Activated CD8-positive, alpha-beta T cell treated with anti-CD3 and anti-CD28 coated beads, Interleukin-2, amount 10 ng/mL, durations not matched to agents 7 days and 5 days (primary cell): ENCODE results near the gene LRSAM1. TPM values are rescaled to one million over a fixed set of nuclear protein-coding genes. Genes with fewer than 3 reads are reported as not detected.
"Not testable (repeated sequence)": the region's sequence is repeated elsewhere in the genome, so short reads cannot be mapped to it uniquely, and the experiment has no call there.

Source experiments
- ATAC-seq: fragments of 150-1000 bp; cut with Tn5 transposase; one replicate; pipeline ENCODE4 v1.10.0; 2021; ENCODE audit warnings: moderate library complexity
- CTCF ChIA-PET: fragments of 350-600 bp; sonication (Branson Sonifier 250); formaldehyde crosslinking; loops from one replicate; lab custom pipeline; 2021; ENCODE audit warnings: antibody characterized with exemption; lab: Charles Lee
- POLR2A ChIA-PET: fragments of 350-600 bp; sonication (Branson Sonifier 250); formaldehyde crosslinking; loops from one replicate; lab custom pipeline; 2021; ENCODE audit warnings: antibody characterized with exemption; lab: Charles Lee
- DNase-seq: peaks from one replicate; pipeline ENCODE4 v3.0.0-alpha.2; 2020
- H3K27ac Mint-ChIP-seq: one replicate; pipeline ENCODE4 v1.8.0; 2021; ENCODE audit warnings: mild to moderate bottlenecking, mixed read lengths
- H3K27me3 Mint-ChIP-seq: one replicate; pipeline ENCODE4 v1.8.0; 2021; ENCODE audit warnings: low read depth, mixed read lengths
- H3K36me3 Mint-ChIP-seq: one replicate; pipeline ENCODE4 v1.8.0; 2021; ENCODE audit warnings: low read depth, mixed read lengths
- H3K4me1 Mint-ChIP-seq: one replicate; pipeline ENCODE4 v1.8.0; 2021; ENCODE audit warnings: low read depth, mixed read lengths
- H3K4me3 Mint-ChIP-seq: one replicate; pipeline ENCODE4 v1.8.0; 2021; ENCODE audit warnings: mild to moderate bottlenecking, mixed read lengths
- H3K9me3 Mint-ChIP-seq: one replicate; pipeline ENCODE4 v1.8.0; 2022; ENCODE audit warnings: mixed read lengths; ENCODE audit not compliant: insufficient read depth
- total RNA-seq, 2 experiments: library from RNA; stranded (reverse); gene quantifications; one replicate each; pipeline ENCODE4 v1.2.3, GENCODE V29; 2021

Gene LRSAM1
- total RNA-seq, 2 experiments from 2014 or later: 17.8 to 18.0 TPM

- H3K27ac Mint-ChIP-seq: no peak overlapping the region
- H3K4me1 Mint-ChIP-seq: no peaks in the 10 kb centered on the region
- no peak for DNase-seq
- POLR2A ChIA-PET: no interaction called here
- H3K9me3 Mint-ChIP-seq: no peaks in the 10 kb centered on the region
- peaks cover 33% of the 10 kb centered on the region for H3K36me3 Mint-ChIP-seq
- H3K4me3 Mint-ChIP-seq: no peak overlapping the region
- CTCF ChIA-PET: interaction anchor here (1.3 kb wide), 1 partner anchor 9 kb away, joined by 3 read pairs; no protein-coding TSS in a partner anchor
- H3K27me3 Mint-ChIP-seq: no peaks in the 10 kb centered on the region
- ATAC-seq: no peak
These were observed 12.6 kb downstream of the LRSAM1 start for GRCh38 chr9:127463911-127464310.

GRCh38 chr9:127466407-127466917 is 15.2 kb downstream of the LRSAM1 start:
- H3K27ac Mint-ChIP-seq, ATAC-seq, H3K27me3 Mint-ChIP-seq, H3K9me3 Mint-ChIP-seq, H3K4me3 Mint-ChIP-seq, H3K4me1 Mint-ChIP-seq, DNase-seq, CTCF ChIA-PET: not testable (repeated sequence)
- peaks cover 36% of the 10 kb centered on the region for H3K36me3 Mint-ChIP-seq
- POLR2A ChIA-PET: interaction anchor here (0.6 to 1.3 kb wide), 2 partner anchors 15 to 760 kb away, joined by 3 read pairs; partner anchors contain the start of gene LRSAM1

- ATAC-seq (no peak), DNase-seq (no peak)
- peaks cover 26% of the 10 kb centered on the region for H3K36me3 Mint-ChIP-seq
- no peak overlapping the region for H3K4me3 Mint-ChIP-seq
- no peaks in the 10 kb centered on the region for H3K4me1 Mint-ChIP-seq
- POLR2A ChIA-PET: interaction anchor here (1.5 kb wide), 1 partner anchor 16 kb away, joined by 7 read pairs; the partner anchor contains the start of genes LRSAM1 and RPL12
- no peaks in the 10 kb centered on the region for H3K27me3 Mint-ChIP-seq
- CTCF ChIA-PET: interaction anchor here (1.1 kb wide), 1 partner anchor 17 kb away, joined by 3 read pairs; the partner anchor contains the start of genes LRSAM1 and RPL12
- H3K27ac Mint-ChIP-seq: no peak overlapping the region
- no peaks in the 10 kb centered on the region for H3K9me3 Mint-ChIP-seq
These were observed 16.3 kb downstream of the LRSAM1 start for GRCh38 chr9:127467621-127468020.

DNA sequence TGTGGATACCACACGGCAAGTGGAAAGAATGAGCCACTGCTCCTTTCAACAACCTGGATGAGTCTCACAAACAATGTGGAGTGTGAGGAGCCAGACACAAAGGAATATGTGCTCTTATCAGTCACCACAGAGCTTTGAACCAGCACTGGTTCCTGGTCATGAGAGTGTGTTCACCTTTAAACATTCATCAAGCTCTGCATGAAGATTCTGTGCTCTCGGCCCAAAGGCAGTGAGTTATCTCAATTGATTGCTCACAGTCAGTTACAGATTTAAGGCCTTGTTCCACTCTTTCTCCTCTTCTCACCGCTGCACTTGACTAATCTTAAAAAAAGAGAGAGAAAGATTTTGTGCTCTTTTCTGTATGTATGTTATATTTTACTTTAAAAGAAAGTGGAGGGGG is 19.4 kb downstream of the LRSAM1 start:
- ChIA-PET CTCF (no interaction called here), POLR2A (interaction anchor here (0.6 to 0.8 kb wide), 2 partner anchors 19 to 215 kb away, joined by 3 read pairs; partner anchors contain the start of genes LRSAM1 and RPL12)
- DNase-seq: no peak
- H3K27ac Mint-ChIP-seq: no peak overlapping the region
- H3K36me3 Mint-ChIP-seq: peaks cover 17% of the 10 kb centered on the region
- no peak overlapping the region for H3K4me3 Mint-ChIP-seq
- H3K4me1 Mint-ChIP-seq: no peaks in the 10 kb centered on the region
- no peaks in the 10 kb centered on the region for H3K9me3 Mint-ChIP-seq
- no peak for ATAC-seq
- no peaks in the 10 kb centered on the region for H3K27me3 Mint-ChIP-seq

GRCh38 chr9:127473501-127473900 is 22.2 kb downstream of the LRSAM1 start:
- no peak overlapping the region for H3K27ac Mint-ChIP-seq
- no peaks in the 10 kb centered on the region for H3K27me3 Mint-ChIP-seq
- H3K4me3 Mint-ChIP-seq: no peak overlapping the region
- CTCF ChIA-PET: interaction anchor here (1.2 kb wide), 1 partner anchor 448 kb away, joined by 3 read pairs; no protein-coding TSS in a partner anchor
- no peaks in the 10 kb centered on the region for H3K4me1 Mint-ChIP-seq
- POLR2A ChIA-PET: no interaction called here
- DNase-seq (no peak), ATAC-seq (no peak)
- no peaks in the 10 kb centered on the region for H3K9me3 Mint-ChIP-seq
- H3K36me3 Mint-ChIP-seq: peaks cover 11% of the 10 kb centered on the region

DNA sequence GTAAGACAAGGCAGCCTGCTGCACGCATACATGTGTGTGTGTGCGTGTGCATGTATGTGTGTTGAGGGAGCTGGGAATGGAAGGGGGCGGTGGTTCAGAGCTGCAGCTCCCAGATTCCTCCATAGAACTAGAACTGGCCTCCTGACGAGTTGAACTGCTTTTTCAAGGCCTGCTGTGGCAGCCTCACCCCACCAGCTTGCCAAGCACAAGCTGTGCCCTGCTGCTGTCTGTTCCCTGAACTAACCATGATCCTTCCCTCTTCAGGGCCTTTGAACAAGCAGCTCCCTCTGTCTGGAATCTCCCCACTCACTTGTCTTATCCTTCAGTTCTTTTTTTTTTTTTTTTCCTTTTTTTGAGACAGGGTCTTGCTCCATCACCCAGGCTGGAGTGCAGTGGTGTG is 22.6 kb downstream of the LRSAM1 start:
- POLR2A ChIA-PET: interaction anchor here (1.4 kb wide), 1 partner anchor 22 kb away, joined by 3 read pairs; the partner anchor contains the start of gene LRSAM1
- Mint-ChIP-seq H3K4me3 (no peak overlapping the region), H3K9me3 (no peaks in the 10 kb centered on the region), H3K36me3 (peaks cover 11% of the 10 kb centered on the region), H3K4me1 (no peaks in the 10 kb centered on the region), H3K27me3 (no peaks in the 10 kb centered on the region), H3K27ac (no peak overlapping the region)
- no peak for DNase-seq
- CTCF ChIA-PET: interaction anchor here (1.2 kb wide), 1 partner anchor 447 kb away, joined by 3 read pairs; no protein-coding TSS in a partner anchor
- no peak for ATAC-seq

DNA sequence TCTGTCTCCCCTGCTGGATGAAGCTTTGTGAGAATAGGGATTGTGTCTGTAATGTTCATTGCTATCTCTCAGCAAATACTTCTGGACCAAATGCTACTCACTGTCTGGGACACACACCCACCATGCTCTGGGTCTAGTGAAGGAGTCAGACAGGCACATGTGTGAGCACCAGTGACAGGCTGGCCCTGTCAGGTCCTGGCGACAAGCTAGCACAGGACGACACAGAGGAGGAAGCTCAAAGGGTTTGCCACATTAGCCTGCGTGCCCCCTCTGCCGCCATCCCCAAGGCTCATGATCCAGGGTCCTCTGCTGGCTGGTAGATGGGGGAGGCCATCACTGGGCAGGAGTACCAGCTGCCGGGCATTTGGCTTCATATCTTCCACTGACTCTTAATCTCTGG is 23.3 kb downstream of the LRSAM1 start:
- no peak for ATAC-seq
- Mint-ChIP-seq H3K36me3 (peaks cover 9% of the 10 kb centered on the region), H3K27me3 (no peaks in the 10 kb centered on the region), H3K4me3 (no peak overlapping the region), H3K4me1 (no peaks in the 10 kb centered on the region), H3K27ac (no peak overlapping the region), H3K9me3 (no peaks in the 10 kb centered on the region)
- ChIA-PET POLR2A (interaction anchor here (1.4 kb wide), 1 partner anchor 23 kb away, joined by 3 read pairs; the partner anchor contains the start of gene LRSAM1), CTCF (interaction anchor here (1.2 kb wide), 1 partner anchor 447 kb away, joined by 3 read pairs; no protein-coding TSS in a partner anchor)
- DNase-seq: no peak

GRCh38 chr9:127479507-127480081 is 28.3 kb downstream of the LRSAM1 start:
- no peaks in the 10 kb centered on the region for H3K9me3 Mint-ChIP-seq
- H3K4me3 Mint-ChIP-seq: no peak overlapping the region
- DNase-seq (no peak), ATAC-seq (no peak)
- H3K27ac Mint-ChIP-seq: no peak overlapping the region
- ChIA-PET POLR2A (no interaction called here), CTCF (no interaction called here)
- peaks cover 14% of the 10 kb centered on the region for H3K36me3 Mint-ChIP-seq
- H3K4me1 Mint-ChIP-seq: no peaks in the 10 kb centered on the region
- no peaks in the 10 kb centered on the region for H3K27me3 Mint-ChIP-seq

- no peak for DNase-seq
- no peak overlapping the region for H3K4me3 Mint-ChIP-seq
- CTCF ChIA-PET: no interaction called here
- POLR2A ChIA-PET: no interaction called here
- no peaks in the 10 kb centered on the region for H3K4me1 Mint-ChIP-seq
- H3K9me3 Mint-ChIP-seq: no peaks in the 10 kb centered on the region
- no peak for ATAC-seq
- H3K27me3 Mint-ChIP-seq: no peaks in the 10 kb centered on the region
- no peak overlapping the region for H3K27ac Mint-ChIP-seq
- H3K36me3 Mint-ChIP-seq: peaks cover 17% of the 10 kb centered on the region
These were observed 31.4 kb downstream of the LRSAM1 start for GRCh38 chr9:127482662-127483061.

DNA sequence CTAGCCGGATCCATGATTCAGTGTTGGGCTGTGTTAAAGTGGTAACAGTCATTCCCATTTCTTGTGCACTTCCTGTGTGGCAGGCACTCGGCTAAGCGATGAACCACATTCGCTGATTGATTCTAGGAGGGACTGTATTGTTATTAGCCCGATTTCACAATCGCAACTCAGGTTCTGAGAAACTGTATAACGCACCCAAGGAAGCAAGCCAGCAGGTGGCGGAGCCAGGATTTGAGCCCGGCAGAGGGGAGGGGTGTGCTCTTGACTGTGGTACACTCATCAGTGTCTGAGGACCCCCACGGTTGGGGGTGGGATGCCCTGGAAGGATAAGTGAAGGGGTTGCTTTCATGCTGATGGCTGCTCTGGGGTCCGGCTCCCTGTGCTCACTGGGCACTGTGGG is 34.7 kb downstream of the LRSAM1 start:
- no peak for ATAC-seq
- no peaks in the 10 kb centered on the region for H3K4me1 Mint-ChIP-seq
- ChIA-PET CTCF (interaction anchor here (1.2 kb wide), 1 partner anchor 89 kb away, joined by 3 read pairs; no protein-coding TSS in a partner anchor), POLR2A (no interaction called here)
- H3K36me3 Mint-ChIP-seq: peaks cover 10% of the 10 kb centered on the region
- no peak for DNase-seq
- H3K4me3 Mint-ChIP-seq: no peak overlapping the region
- H3K27ac Mint-ChIP-seq: no peak overlapping the region
- no peaks in the 10 kb centered on the region for H3K27me3 Mint-ChIP-seq
- no peaks in the 10 kb centered on the region for H3K9me3 Mint-ChIP-seq

DNA sequence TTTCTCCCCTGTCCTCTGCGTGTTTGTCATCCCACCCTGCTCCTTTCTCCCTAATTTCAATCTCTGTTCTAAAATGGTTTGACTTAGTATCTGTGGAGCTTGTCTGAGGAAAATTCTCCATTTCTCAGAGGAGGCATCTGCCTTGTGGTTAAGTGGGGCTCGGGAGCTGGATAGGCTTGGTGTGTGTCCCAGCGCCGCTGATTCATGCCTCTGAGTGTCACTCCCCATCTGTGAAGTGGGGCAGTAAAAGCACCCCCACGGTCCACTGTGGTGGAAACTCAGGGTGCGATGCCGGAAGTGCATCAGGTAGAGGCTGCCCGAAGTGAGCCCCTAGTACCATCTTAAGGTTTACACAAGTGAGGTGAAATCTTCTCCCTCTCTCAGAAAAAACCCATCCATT is 37.6 kb downstream of the LRSAM1 start:
- POLR2A ChIA-PET: no interaction called here
- no peak overlapping the region for H3K4me3 Mint-ChIP-seq
- H3K27me3 Mint-ChIP-seq: no peaks in the 10 kb centered on the region
- H3K4me1 Mint-ChIP-seq: no peaks in the 10 kb centered on the region
- H3K27ac Mint-ChIP-seq: no peak overlapping the region
- DNase-seq (no peak), ATAC-seq (no peak)
- CTCF ChIA-PET: no interaction called here
- peaks cover 4% of the 10 kb centered on the region for H3K36me3 Mint-ChIP-seq
- H3K9me3 Mint-ChIP-seq: no peaks in the 10 kb centered on the region

DNA sequence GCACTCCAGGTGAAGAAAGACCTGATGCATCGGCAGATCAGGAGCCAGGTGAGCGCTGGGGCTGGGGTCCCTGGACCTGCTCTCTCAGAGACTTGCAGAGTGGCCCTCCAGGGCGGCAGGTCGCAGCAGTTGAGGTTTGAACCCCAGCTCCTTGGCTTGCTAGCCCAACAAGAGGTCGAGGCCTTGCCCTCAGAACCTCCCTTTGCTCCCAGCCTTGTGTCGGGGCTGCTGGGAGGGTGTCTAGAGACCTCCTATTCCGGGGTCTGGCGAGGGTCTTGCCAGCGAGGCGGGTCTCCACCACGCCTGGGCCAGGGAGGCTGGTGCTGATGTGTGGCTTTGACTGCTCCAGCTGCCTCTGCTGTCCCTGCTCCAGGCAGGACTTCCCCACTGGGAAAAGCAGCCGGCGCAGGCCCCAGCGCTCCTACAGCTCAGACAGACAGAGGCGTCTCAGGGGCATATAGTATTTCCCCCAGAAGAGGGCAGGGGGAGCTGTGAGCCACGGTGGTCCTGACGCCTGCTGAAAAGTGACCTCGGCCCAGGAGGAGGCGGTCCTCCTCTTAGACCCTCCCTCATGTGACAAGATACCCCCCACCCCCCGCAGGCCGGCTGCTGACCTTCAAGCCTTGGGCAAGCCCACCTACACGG is 38.3 kb downstream of the LRSAM1 start:
- no peaks in the 10 kb centered on the region for H3K4me1 Mint-ChIP-seq
- DNase-seq (no peak), ATAC-seq (no peak)
- ChIA-PET POLR2A (no interaction called here), CTCF (no interaction called here)
- no peak overlapping the region for H3K4me3 Mint-ChIP-seq
- H3K9me3 Mint-ChIP-seq: no peaks in the 10 kb centered on the region
- no peaks in the 10 kb centered on the region for H3K27me3 Mint-ChIP-seq
- H3K36me3 Mint-ChIP-seq: peaks cover 4% of the 10 kb centered on the region
- H3K27ac Mint-ChIP-seq: no peak overlapping the region
